ENCODE results near the gene PDE10A. TPM values are rescaled to one million over a fixed set of nuclear protein-coding genes. Genes with fewer than 3 reads are reported as not detected.

The PDE10A gene
- total and polyA plus RNA-seq, 9 of the 15 experiments (the other 6 are each of a cell fraction or from before 2014, with no cell fraction given) = 0.04 TPM; not detected in 8

GRCh38 chr6:165585060-165585459 lies 78.0 kb downstream of the PDE10A start (continued):
- TF ChIP-seq TCF7 (IDR thresholded peaks at IDR 0.05; ENCODE audit: borderline replicate concordance) = no peak
- no peak for TF ChIP-seq ZKSCAN3 (CRISPR knock-in tag; IDR thresholded peaks at IDR 0.05)
- TF ChIP-seq, protein P1, sequence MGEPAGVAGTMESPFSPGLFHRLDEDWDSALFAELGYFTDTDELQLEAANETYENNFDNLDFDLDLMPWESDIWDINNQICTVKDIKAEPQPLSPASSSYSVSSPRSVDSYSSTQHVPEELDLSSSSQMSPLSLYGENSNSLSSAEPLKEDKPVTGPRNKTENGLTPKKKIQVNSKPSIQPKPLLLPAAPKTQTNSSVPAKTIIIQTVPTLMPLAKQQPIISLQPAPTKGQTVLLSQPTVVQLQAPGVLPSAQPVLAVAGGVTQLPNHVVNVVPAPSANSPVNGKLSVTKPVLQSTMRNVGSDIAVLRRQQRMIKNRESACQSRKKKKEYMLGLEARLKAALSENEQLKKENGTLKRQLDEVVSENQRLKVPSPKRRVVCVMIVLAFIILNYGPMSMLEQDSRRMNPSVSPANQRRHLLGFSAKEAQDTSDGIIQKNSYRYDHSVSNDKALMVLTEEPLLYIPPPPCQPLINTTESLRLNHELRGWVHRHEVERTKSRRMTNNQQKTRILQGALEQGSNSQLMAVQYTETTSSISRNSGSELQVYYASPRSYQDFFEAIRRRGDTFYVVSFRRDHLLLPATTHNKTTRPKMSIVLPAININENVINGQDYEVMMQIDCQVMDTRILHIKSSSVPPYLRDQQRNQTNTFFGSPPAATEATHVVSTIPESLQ (CRISPR knock-in tag; IDR thresholded peaks at IDR 0.05) = no peak
- no peak for TF ChIP-seq KDM1A (IDR thresholded peaks at IDR 0.05)
- TF ChIP-seq ZFP91 (CRISPR knock-in tag; IDR thresholded peaks at IDR 0.05) = no peak
- no peak for TF ChIP-seq NFYB (IDR thresholded peaks at IDR 0.05; ENCODE audit: extremely low read depth, insufficient read length)
- no peak for TF ChIP-seq HMG20B (CRISPR knock-in tag; IDR thresholded peaks at IDR 0.05)
- TF ChIP-seq ARID2 (IDR thresholded peaks at IDR 0.05) = no peak
- no peak for TF ChIP-seq ZNF766 (CRISPR knock-in tag; conservative IDR thresholded peaks at IDR 0.05)
- TF ChIP-seq ZBTB49 (CRISPR knock-in tag; IDR thresholded peaks at IDR 0.05; ENCODE audit: borderline replicate concordance) = no peak
- no peak for TF ChIP-seq PML (IDR thresholded peaks at IDR 0.05; ENCODE audit: low read length)
